GM12878 (cell line): Measurements from ENCODE around the gene PHLPP1. TPM values are rescaled to one million over a fixed set of nuclear protein-coding genes. Genes with fewer than 3 reads are reported as not detected.

Experiments
- ATAC-seq: fragments of 200-7000 bp; cut with Tn5 transposase; 3 replicates; pipeline ENCODE4 v1.9.1; 2020; ENCODE audit warnings: mild to moderate bottlenecking, moderate library complexity
- BruUV-seq: library from RNA; stranded (reverse); fragments of 400-500 nt; replicated peaks from 2 replicates; lab custom pipeline; 2021; lab: Mats Ljungman, UMichigan
- CTCF ChIA-PET: fragments of 300-600 bp; sonication (Branson Sonifier 250); formaldehyde crosslinking; extraction: SDS; loops from one replicate; lab custom pipeline; 2021; ENCODE audit warnings: inconsistent platforms; lab: Yijun Ruan, JAX
- POLR2A ChIA-PET: fragments of 350-600 bp; formaldehyde crosslinking; extraction: SDS; loops from one replicate; lab custom pipeline; 2021; ENCODE audit warnings: inconsistent platforms; lab: Charles Lee
- RAD21 ChIA-PET: fragments of 300-600 bp; sonication (Branson Sonifier 250); formaldehyde crosslinking; loops from one replicate; lab custom pipeline; 2023; ENCODE audit warnings: antibody characterized with exemption; ENCODE audit not compliant: unreplicated experiment; lab: Charles Lee
- SMC1A ChIA-PET: fragments of 300-600 bp; sonication (Branson Sonifier 250); formaldehyde crosslinking; loops from one replicate; lab custom pipeline; 2023; ENCODE audit not compliant: unreplicated experiment, uncharacterized antibody; lab: Charles Lee
- DNase-seq: peaks from one replicate; pipeline ENCODE4 v3.0.0-alpha.2; 2011; ENCODE audit warnings: low read depth, low spot score
- FAIRE-seq: peaks from 3 replicates; lab custom pipeline; 2011; peaks lifted over from hg19 to GRCh38; lab: Jason Lieb, UNC
- H2AFZ ChIP-seq: 2 replicates; pipeline ENCODE4 v1.6.0; 2011; ENCODE audit warnings: low read depth, low read length, control low read depth; ENCODE audit not compliant: control insufficient read depth
- H3K27ac ChIP-seq: 2 replicates; pipeline ENCODE4 v1.5.1; 2011; ENCODE audit warnings: control low read depth; ENCODE audit not compliant: control insufficient read depth, insufficient read depth
- H3K27me3 ChIP-seq, 2 experiments: replicated peaks in 1 of 2; 2 replicates each; pipeline versions ENCODE4 v1.6.0 to v1.6.1; 2011; ENCODE audit warnings: low read length in 1 of 2; ENCODE audit not compliant: control insufficient read depth in 2 of 2, insufficient read depth in 2 of 2
- H3K36me3 ChIP-seq, 2 experiments: 2 replicates each; pipeline ENCODE4 v1.5.1; 2011; ENCODE audit warnings: low read length in 1 of 2; ENCODE audit not compliant: control insufficient read depth in 2 of 2, insufficient read depth in 2 of 2
- H3K4me1 ChIP-seq: 2 replicates; pipeline ENCODE4 v1.6.1; 2011; ENCODE audit warnings: mild to moderate bottlenecking, low read length, moderate library complexity, mixed read lengths; ENCODE audit not compliant: control insufficient read depth, insufficient read depth
- H3K4me2 ChIP-seq: 2 replicates; pipeline ENCODE4 v1.6.0; 2011; ENCODE audit warnings: control low read depth; ENCODE audit not compliant: control insufficient read depth, insufficient read depth
- H3K4me3 ChIP-seq: fragments of 200-600 bp; sonication (generic); 2 replicates; pipeline ENCODE4 v1.5.1; 2016
- H3K79me2 ChIP-seq: 2 replicates; pipeline ENCODE4 v1.6.0; 2011; ENCODE audit warnings: low read length; ENCODE audit not compliant: control insufficient read depth, insufficient read depth
- H3K9ac ChIP-seq: 2 replicates; pipeline ENCODE4 v1.8.0; 2011; ENCODE audit warnings: low read length, control low read depth, mixed read lengths; ENCODE audit not compliant: control insufficient read depth, insufficient read depth
- H3K9me3 ChIP-seq: replicated peaks from 3 replicates; pipeline ENCODE4 v1.5.1; 2011; ENCODE audit warnings: mild to moderate bottlenecking, low read length; ENCODE audit not compliant: control insufficient read depth, insufficient read depth
- H4K20me1 ChIP-seq: 2 replicates; pipeline ENCODE4 v1.6.0; 2011; ENCODE audit not compliant: control insufficient read depth, insufficient read depth
- BRCA1 ChIP-seq: IDR thresholded peaks from 2 replicates; pipeline ENCODE4 v1.6.1; 2011; ENCODE audit warnings: low read depth, low read length, improper control_type of control experiment
- CEBPB ChIP-seq, 2 experiments: fragments of 150-350 bp in 1 of 2; IDR thresholded peaks; 2 replicates each; pipeline ENCODE4 v1.6.1; 2012 to 2014; ENCODE audit warnings: low read depth in 2 of 2, low read length in 2 of 2, borderline replicate concordance in 1 of 2, inconsistent platforms in 1 of 2
- CHD4 ChIP-seq: fragments of 200-600 bp; sonication (generic); IDR thresholded peaks from 2 replicates; pipeline ENCODE4 v1.6.1; 2016; ENCODE audit warnings: mild to moderate bottlenecking
- CREB1 ChIP-seq: IDR thresholded peaks from 2 replicates; pipeline ENCODE4 v1.6.1; 2012; ENCODE audit warnings: low read depth, mild to moderate bottlenecking, inconsistent platforms
- ETV6 ChIP-seq, 2 experiments: fragments of 450-650 bp in 1 of 2; IDR thresholded peaks in 1 of 2; conservative IDR thresholded peaks in 1 of 2; 2 replicates each; pipeline ENCODE4 v1.6.1; 2014; ENCODE audit warnings: antibody characterized with exemption in 1 of 2, borderline replicate concordance in 1 of 2, low read depth in 1 of 2, mild to moderate bottlenecking in 1 of 2, moderate library complexity in 1 of 2
- IKZF2 ChIP-seq, 2 experiments: fragments of 450-650 bp; IDR thresholded peaks; 2 replicates each; pipeline ENCODE4 v1.6.1; 2017; ENCODE audit warnings: mild to moderate bottlenecking in 2 of 2, moderate library complexity in 2 of 2
- IRF5 ChIP-seq: fragments of 450-650 bp; IDR thresholded peaks from 2 replicates; pipeline ENCODE4 v1.6.1; 2017; ENCODE audit warnings: borderline replicate concordance
- MEF2B ChIP-seq: fragments of 450-650 bp; IDR thresholded peaks from 2 replicates; pipeline ENCODE4 v1.6.1; 2018; ENCODE audit warnings: mild to moderate bottlenecking, moderate library complexity; ENCODE audit not compliant: partially characterized antibody, poor library complexity, severe bottlenecking
- MLLT1 ChIP-seq: fragments of 450-650 bp; IDR thresholded peaks from 2 replicates; pipeline ENCODE4 v1.6.1; 2016; ENCODE audit warnings: mild to moderate bottlenecking
- NFXL1 ChIP-seq: fragments of 450-650 bp; IDR thresholded peaks from 2 replicates; pipeline ENCODE4 v1.6.1; 2017; ENCODE audit warnings: antibody characterized with exemption, mild to moderate bottlenecking, borderline replicate concordance
- NKRF ChIP-seq: fragments of 450-650 bp; conservative IDR thresholded peaks from 2 replicates; pipeline ENCODE4 v1.6.1; 2017; ENCODE audit warnings: mild to moderate bottlenecking, moderate library complexity
- PML ChIP-seq: IDR thresholded peaks from 2 replicates; pipeline ENCODE4 v1.6.1; 2012; ENCODE audit warnings: low read length, inconsistent platforms
- RUNX3 ChIP-seq: IDR thresholded peaks from 2 replicates; pipeline ENCODE4 v1.6.1; 2012; ENCODE audit warnings: low read length, inconsistent platforms
- SMAD1 ChIP-seq: fragments of 450-650 bp; IDR thresholded peaks from 2 replicates; pipeline ENCODE4 v1.6.1; 2018; ENCODE audit warnings: mild to moderate bottlenecking, low read depth; ENCODE audit not compliant: partially characterized antibody
- SMAD5 ChIP-seq: IDR thresholded peaks from 2 replicates; pipeline ENCODE4 v1.6.1; 2016; ENCODE audit warnings: antibody characterized with exemption, low read depth
- ZNF687 ChIP-seq: fragments of 450-650 bp; IDR thresholded peaks from 2 replicates; pipeline ENCODE4 v1.6.1; 2017; ENCODE audit warnings: mild to moderate bottlenecking, moderate library complexity
- in situ Hi-C: fragments of 300-500 bp; cut with MboI; formaldehyde crosslinking; loops from 9 replicates; pipeline ENCODE4 v1.14.3; 2018; ENCODE audit warnings: mixed read lengths
- intact Hi-C: fragments of 100-400 bp; cut with micrococcal nuclease; formaldehyde crosslinking; loops from one replicate; pipeline ENCODE4 v1.14.2; 2022; ENCODE audit not compliant: unreplicated experiment
- polyA plus RNA-seq, 11 experiments: library from polyadenylated mRNA; depleted of rRNA in 4 of 11; unstranded in 6 of 11; stranded (reverse) in 5 of 11; fragments of >200 nt; fragmentation: Nextera tagmentation in 4 of 11; fragmentation: Illumina TruSeq in 1 of 11; extraction: Ambion mirVana in 4 of 11; extraction: Trizol in 1 of 11; gene quantifications; 1 replicate in 1 of 11; 2 replicates in 10 of 11; pipeline versions ENCODE4 v1.2.1 to v1.2.3, GENCODE V29; 2011 to 2016; ENCODE audit warnings: inconsistent platforms in 2 of 11, missing spikeins in 2 of 11, low read depth in 1 of 11
- total RNA-seq, 4 experiments: library from RNA; depleted of rRNA in 3 of 4; stranded (reverse); fragments of >200 nt in 3 of 4; fragmentation: Illumina TruSeq in 1 of 4; extraction: Trizol in 1 of 4; gene quantifications; 2 replicates each; pipeline versions ENCODE4 v1.2.1 to v1.2.3, GENCODE V29; 2013 to 2021

Gene PHLPP1
- total and polyA plus RNA-seq, 10 of the 15 experiments (the other 5 are each of a cell fraction or from before 2014, with no cell fraction given), result 0.42 to 7.0 (median 1.9) TPM

- POLR2A ChIA-PET, result no interaction called here
- BruUV-seq, result no TSS peak
- TF ChIP-seq CEBPB (IDR thresholded peaks at IDR 0.05; ENCODE audit: borderline replicate concordance in 1 of 2, low read depth in 2 of 2, low read length in 2 of 2) (no peak), BRCA1 (no peak), CHD4 (no peak), IRF5 (no peak), CREB1 (no peak), ETV6 (conservative IDR thresholded peaks at IDR 0.05 in 1 of 2, IDR thresholded peaks at IDR 0.05 in 1 of 2; ENCODE audit: borderline replicate concordance in 1 of 2, low read depth in 1 of 2) (no peak), NKRF (no peak), MLLT1 (no peak), ZNF687 (no peak), SMAD5 (no peak), RUNX3 (no peak), MEF2B (no peak), SMAD1 (no peak), PML (no peak), IKZF2 (IDR thresholded peaks at IDR 0.05) (no peak), NFXL1 (no peak)
Measured at GRCh38 chr18:62697636-62698035, 17.7 kb upstream of the PHLPP1 start.

More at GRCh38 chr18:62697636-62698035, 17.7 kb upstream of the PHLPP1 start:
- FAIRE-seq (no peak), DNase-seq (no peak), ATAC-seq (no peak)
- SMC1A ChIA-PET, result interaction anchor here (0.6 to 1.3 kb wide), 4 partner anchors 13 to 108 kb away, joined by 3 to 5 read pairs (median 3); no protein-coding TSS in a partner anchor
- in situ Hi-C loops, result no loop called here
- Histone ChIP-seq H3K27me3 (no peaks in the 10 kb centered on the region; a peak in 1 of 4 replicates), H3K36me3 (no peaks in the 10 kb centered on the region), H3K4me2 (no peak overlapping the region), H2AFZ (no peak overlapping the region), H3K9ac (no peak overlapping the region), H4K20me1 (no peaks in the 10 kb centered on the region), H3K4me3 (no peak overlapping the region), H3K4me1 (no peaks in the 10 kb centered on the region), H3K27ac (no peak overlapping the region), H3K9me3 (no peaks in the 10 kb centered on the region; the same call in 1 of the 3 replicates), H3K79me2 (no peaks in the 10 kb centered on the region)
- intact Hi-C loops, result no loop called here
- RAD21 ChIA-PET, result interaction anchor here (1.4 kb wide), 1 partner anchor 17 kb away, joined by 5 read pairs; the partner anchor contains the start of gene PHLPP1
- CTCF ChIA-PET, result interaction anchor here (0.5 to 0.8 kb wide), 2 partner anchors 281 to 284 kb away, joined by 3 read pairs; no protein-coding TSS in a partner anchor
